ENCODE results near the gene ZNF414.
"Not testable (repeated sequence)": the region's sequence is repeated elsewhere in the genome, so short reads cannot be mapped to it uniquely, and the experiment has no call there.

Gene ZNF414, protein sequence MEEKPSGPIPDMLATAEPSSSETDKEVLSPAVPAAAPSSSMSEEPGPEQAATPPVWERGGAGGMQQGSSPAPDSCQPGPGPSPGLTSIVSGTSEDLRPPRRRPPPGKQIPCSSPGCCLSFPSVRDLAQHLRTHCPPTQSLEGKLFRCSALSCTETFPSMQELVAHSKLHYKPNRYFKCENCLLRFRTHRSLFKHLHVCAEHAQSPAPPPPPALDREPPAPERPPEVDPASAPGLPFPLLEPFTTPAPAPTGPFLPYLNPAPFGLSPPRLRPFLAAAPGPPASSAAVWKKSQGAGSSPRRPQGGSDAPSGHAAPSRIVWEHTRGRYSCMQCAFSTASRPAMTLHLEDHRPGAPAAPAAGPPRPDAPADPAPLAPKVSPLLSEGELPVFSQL

DNA sequence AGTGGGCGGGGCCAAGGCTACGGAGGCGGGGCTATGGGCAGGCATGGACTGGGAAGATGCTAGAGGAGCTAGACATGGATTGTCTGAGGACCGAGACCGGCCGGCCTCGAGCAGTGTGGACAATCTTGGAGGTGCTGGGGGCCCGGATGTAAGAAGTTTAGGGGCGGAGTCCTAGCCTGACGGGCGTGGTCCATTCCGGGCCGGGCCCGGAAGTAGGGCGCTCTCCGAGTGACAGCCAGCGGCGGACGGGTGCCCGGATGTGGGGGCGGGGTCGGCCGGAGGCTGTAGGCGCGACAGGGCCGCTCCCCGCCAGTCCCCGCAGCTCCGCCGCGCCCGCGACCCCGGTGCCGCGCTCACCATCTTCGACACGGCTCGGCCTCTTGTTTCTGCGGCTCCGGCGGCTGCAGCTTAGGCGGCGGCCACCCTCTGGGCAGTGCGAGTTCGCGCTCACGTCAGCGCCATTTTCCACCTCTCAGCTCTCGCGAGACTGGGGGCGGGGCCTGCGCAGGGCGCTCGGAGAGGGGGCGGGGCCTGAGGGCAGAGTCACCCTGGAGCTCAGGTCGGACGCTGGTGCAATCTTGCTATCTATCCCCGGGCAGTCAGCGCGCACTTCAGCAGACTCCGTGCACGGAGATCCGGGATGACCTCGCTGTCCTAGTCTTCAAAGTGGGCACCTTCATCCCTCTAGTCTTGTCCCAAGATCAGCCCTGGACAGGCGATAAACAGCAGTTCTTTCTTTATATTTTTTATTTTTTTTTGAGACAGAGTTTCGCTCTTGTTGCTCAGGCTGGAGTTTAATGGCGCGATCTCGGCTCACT is at the start of gene ZNF414:
Gene ZNF414, minus strand, starts transcription at position 481 of the 818 bp plus-strand sequence. Its CDS starts 121 bp downstream, at position 360.
- FAIRE-seq: no peak

DNA sequence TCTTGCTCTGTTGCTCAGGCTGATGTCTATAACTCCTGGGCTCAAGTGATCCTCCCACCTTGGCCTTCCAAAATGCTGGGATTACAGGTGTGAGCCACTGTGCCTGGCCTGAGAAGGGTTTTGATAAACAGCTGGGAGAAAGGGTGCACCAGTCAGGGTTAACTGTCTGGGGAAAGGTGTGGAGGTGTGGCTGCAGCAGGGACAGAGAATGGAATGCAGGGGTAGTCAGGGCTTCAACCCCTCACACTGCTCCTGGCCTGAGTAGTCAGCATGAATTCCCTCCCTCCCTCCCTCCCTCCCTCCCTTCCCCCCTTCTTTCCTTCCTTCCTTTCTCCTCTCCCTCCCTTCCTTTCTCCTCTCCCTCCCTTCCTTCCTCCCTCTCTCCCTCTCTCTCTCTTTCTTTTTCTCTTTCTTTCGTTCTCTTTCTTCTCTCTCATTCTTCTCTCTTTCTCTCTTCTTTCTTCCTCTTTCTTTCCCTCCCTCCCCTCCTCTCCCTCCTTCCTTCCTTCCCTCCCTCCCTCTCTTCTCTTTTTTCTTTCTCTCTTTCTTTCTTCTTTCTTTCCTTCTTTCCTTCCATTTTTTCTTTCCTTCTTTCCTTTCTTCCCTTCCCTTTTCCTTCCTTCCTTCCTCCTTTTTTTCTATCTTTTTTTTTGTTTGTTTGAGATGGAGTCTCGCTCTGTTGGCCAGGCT is 47.3 kb upstream of the ZNF414 start:
- FAIRE-seq: no peak

DNA sequence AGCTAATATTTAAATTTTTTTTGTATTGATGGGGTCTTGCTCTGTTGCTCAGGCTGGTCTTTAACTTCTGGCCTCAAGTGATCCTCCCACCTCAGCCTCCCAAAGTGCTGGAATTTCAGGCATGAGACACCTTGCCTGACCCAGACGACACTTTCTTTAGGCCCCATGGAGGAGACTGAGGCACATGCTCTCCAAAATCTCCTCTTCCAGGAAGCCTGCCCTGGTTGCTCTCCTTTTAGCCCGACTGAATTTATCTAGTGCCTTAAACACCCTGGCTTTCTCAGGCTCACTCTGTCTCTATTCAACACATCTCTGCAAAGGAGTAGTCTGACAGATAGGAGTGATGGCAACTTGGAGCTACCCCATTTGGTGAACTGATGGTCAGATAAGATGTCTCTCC is 44.4 kb upstream of the ZNF414 start:
- FAIRE-seq: no peak

DNA sequence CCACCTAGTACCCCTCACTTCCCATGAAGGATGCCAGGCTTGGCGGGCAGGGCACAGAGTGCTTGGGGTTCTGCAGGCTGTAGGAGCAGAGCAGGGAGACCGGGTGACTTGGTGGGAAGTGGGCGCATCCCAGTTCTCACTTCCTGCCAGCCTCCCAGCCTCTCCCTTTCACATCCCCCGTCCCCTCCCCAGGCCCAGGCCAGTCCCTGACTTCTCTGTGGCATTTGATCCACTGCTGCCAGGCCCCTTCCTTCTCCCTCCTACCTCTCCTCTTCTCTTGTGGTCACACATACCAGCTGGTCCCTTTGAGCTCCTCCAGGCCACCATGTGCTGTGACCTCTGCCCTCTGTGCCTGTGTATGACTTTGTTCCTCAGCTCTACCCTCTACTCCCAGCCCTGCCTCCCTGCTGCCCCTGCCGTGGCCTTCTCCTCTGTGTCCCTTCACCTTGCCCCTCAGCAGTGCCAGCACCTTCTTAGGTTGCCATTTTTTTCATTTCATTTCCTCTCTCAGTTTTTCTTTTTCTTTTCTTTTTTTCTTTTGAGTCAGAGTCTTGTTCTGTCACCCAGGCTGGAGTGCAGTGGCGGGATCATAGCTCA is 43.8 kb upstream of the ZNF414 start:
- no peak for FAIRE-seq

DNA sequence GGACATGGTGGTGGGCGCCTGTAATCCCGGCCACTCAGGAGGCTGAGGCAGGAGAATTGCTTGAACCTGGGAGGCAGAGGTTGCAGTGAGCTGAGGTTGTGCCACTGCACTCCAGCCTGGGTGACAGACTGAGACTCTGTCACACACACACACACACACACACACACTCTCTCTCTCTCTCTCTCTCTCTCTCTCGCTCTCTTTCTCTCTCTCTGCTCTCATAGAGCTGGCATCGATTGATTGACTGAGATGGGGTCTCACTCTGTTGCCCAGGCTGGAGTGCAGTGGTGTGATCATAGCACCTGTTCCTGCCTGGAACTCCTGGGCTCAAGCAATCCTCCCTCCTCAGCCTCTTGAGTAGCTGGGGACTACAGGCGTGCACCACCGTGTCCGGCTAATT is 39.8 kb upstream of the ZNF414 start:
- FAIRE-seq: not testable (repeated sequence)

DNA sequence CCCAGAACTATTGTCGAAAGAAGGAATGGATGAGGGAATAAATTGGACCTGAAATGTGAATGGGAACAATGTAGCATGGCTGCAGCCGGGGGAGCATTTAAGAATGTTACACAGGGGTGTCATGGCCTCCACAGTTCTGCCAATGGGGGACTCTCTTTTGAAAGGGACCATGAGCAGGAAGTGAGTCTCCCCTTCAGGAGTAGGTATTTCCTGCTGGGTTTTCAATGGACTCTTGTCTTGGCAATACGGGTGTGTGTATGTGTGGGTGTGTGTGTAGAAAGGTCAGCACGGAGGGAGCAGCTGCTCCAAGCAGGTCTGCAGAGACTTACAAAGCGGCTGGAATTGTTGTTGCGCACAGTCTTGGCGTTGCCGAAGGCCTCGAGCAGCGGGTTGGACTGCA is 38.8 kb upstream of the ZNF414 start:
- FAIRE-seq: no peak

DNA sequence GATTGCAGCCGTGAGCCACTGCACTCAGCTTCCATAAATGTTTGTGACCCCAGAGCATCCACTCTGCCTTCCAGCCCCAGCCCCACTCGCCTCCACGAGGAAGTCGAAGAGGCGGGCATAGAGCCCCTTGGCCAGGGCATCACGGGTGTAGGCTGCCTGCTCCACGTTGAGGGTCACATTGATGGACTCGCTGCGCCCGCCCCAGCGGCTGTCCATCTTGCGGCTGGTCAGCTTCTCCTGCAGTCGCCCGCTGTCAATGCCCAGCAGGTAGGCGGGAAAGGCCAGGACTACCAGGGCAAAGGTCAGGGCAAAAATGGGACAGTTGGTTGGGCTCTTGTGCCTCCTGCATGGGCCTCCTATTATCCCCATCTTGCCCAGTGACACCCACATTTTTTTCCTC is 36.1 kb upstream of the ZNF414 start:
- FAIRE-seq: no peak

DNA sequence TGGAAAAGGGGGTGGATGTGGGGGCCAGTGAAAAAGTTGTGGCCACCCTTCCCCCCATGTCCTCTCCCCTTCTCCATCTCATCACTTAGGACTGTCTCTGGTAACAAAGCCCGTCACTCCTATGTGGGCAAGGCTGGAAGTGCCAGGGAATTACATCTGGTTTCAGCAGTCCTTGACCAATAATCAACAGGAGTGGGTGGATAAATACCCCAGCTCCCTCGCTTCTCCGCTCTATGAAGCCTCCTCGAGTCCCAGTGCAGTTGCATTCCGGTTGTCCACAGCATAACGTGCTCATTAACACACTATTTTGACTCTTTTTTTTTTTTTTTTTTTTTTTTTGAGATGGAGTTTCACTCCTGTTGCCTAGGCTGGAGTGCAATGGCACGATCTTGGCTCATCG is 31.8 kb upstream of the ZNF414 start:
- FAIRE-seq: no peak

DNA sequence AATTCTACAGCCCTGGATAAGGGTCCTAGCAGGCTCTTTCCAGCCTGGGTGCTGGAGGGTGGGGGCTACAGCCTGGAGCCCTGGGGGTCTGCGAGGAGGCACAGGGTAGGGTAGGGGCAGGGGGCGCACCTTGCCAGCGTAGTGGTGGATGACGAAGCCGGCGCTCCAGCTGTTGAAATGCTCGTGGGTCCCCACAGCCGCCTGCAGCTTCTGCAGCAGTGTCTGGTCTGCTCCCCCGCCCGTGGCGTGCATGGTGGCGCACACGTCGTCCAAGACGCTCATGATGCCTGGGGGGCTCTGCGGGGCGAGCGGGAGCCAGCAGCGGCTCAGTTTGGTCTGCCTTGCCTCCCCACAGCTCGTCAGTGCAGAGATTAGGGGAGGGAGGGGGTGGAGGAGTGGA is 30.2 kb upstream of the ZNF414 start:
- FAIRE-seq: no peak

DNA sequence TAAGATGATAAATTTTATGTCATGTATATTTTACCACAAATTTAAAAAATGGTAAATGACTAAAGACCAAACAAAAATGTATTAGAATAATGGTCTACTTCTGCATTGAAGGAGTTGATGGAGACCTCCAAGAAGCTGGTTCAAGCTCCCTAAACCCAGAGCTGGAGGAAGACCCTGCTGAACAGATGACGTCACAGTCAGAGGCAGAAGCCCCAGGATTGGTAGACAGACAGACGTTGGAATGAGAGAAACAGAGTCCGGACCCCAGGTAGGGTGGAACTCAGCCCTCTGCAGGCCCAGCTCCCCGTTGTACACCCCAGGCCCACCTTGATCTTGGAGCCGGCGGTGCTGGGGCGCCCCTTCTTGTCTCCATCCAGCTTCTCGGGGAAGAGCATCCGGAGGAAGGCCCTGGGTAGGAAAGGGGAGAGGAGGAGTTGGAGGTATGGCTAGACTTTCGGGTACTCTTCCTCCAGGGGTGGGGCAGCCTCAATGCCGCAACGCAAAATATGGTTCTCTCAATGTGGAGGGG is 25.7 kb upstream of the ZNF414 start:
- FAIRE-seq: no peak

DNA sequence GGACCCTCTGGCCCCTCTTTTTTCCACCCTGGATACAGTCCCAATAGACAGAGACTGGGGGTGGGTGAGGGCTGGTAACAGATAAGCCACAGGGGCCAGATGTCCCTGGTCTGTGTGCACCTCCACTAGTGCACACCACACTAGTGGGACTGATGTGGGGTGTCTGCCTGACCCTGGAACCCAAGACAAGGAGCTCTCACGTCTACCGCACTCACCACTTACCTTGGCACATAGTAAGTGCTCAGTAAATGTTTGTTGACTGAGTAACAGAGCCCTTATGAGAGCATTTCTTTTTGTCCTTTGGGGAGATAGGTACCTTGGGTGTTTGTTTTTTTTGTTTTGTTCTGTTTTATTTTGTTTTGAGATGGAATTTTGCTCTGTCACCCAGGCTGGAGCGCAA is 23.1 kb upstream of the ZNF414 start:
- FAIRE-seq: no peak

DNA sequence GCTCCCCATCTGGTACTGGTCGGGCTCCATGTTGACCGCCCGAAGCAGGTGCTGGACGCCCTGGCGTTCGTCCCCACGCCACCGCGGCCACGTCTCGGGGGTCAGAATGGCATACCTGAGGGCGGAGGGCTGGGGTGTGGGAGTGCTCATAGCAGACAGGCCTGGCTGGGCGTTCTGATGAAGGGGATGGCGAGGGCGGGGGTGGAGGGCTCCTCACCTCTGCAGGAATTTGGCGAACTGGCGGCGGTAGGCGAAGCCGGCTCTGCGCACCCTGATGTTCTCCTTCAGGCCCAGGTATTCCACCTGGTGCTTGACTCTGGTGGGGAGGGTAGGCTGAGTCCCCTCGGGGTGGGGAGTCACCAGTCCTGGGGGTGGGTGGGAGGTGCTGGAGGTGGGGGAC is 22.3 kb upstream of the ZNF414 start:
- FAIRE-seq: no peak

DNA sequence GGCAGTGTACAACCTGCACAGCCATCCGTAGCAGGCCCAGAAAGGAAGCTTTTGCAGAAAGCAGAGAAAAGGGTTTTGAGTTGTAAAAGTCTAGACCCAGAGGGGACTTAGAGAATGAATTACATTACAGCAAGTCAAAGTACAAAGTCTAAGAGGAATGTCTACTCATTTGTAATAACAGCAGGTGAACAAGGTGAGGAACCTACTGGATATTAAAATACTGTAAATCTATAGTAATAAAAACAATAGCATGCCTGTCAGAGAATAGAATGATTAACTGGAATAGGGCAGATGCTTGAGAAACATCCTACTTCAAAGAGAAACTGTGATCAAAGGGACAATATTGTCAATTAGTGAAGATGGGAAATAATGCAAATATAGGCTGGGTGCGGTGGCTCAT is 18.3 kb upstream of the ZNF414 start:
- FAIRE-seq: no peak

DNA sequence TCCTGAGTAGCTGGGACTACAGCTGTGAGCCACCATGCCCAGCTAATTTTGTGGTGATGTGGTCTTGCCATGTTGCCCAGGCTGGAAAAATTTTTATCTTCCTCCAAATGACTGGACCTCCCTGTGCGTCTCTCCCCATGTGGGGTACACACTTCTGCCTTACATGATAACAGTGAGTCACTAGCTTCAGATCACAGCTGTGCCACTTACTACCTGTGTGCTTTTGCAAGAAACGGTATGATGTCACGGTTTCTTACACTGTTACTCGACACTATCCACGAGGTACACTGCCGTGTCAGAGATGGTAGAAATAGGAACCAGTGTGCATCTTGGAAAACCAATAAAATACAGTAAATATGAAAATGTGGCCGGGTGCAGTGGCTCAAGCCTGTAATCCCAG is 17.5 kb upstream of the ZNF414 start:
- FAIRE-seq: no peak

DNA sequence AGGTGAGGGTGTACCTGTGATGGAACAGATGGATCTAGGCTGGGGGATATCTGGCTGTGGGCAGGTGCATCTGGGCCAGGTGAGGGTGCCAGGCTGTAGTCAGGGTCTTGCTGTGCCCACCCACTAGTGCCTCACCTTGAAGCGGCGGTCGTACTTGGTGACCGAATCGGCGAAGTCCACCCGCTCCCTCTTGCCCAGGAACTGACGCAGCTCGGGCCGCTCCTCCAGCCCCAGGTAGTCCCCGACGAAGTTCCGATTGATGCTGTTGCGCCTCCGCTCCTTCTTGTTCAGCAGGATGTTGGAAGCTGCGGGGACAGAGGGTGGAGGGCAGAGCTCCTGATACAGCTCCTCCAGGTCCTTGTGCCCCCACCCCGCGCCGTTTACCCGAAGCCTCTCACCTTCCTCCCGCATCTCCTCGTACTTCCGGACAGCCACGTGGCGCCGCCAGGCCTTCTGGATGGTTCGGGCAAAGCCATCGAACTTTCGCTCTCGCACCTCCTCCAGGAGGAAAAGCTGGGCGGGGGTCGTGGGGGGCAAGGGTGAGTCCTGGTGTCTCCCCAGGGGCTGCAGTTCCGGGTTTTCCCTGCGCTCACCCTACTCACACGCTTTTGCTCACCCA is 16.2 kb upstream of the ZNF414 start:
- no peak for FAIRE-seq

DNA sequence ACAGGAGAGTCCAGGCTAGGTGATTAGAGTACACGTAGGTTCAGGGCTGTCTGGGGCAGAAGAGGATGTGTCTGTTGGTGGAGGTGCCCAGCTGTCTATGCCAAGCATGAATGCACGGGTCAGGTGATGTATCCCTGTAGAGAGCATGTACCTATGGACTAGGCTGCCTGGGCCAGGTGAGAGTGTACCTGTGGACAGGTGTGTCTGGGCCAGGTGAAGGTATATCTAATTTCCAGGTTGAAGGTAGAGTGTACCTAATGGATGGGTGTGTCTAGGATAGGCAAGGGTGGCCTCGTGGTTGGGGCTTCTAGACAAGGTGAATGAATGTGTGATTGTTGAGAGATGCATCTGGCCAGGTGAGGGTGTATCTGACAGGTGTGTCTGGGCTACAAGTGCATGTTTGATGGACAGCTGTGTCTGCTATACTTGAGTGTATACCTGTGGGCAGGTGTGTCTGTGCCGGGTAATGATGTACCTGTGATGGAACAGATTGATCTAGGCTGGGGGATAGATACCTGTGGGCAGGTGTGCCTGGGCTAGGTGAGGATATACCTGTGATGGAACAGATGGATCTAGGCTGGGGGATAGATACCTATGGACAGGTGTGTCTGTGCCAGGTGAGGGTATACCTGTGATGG is 15.5 kb upstream of the ZNF414 start:
- no peak for FAIRE-seq

DNA sequence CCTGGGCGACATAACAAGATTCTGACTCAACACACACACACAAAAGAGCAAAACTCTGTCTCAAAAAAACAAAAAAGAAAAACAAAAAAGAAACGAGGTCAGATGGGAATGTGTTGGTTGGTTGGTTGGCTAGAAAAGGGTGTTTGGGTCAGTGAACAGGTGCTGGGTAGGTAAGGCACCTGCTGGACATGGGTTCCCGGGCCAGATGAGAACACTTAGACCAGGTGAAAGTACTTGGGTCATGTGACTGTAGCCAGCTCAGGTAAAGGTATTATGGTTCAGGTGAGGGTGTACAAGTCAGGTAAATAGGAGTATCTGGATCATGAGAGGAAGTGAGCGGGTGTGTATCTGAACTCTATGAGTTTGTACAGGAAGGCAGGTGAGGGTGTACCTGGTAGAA is 14.5 kb upstream of the ZNF414 start:
- FAIRE-seq: no peak

DNA sequence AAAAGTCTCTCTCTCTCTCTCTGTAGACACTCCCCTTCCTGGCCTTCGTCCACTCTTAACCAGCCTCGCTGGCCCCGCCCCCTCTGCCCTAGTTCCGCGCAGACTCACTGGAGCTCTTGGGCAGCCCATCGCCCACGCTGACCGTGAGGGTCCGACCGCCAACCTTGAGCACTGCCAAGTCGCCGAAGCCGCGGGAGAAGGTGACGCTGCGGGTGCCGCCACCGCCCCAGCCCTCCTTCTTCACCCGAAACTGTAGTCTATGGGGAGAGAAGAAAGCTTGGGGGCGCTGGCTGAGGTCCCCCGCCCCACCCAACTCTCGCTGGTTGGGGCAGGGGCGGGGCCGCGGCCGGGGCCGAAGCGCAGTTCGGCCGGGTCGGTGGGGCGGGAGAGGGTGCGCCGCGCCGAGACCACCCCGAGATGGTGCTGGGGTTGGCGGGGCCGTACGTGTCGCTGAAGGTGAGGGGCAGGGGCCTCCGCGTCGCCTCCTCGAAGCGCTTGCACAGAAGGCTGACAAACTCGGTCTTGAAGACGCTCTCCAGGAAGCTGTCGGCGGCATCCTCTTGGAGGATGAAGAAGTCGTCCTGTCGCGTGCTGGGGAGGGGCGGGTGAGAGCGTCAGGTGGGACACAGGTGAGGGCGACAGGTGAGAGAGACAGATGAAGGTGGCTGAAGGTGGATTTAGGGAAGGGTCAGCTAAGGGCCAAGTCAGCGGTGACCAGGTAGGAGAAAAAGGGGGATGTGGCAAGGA is 12.6 kb upstream of the ZNF414 start:
- no peak for FAIRE-seq

DNA sequence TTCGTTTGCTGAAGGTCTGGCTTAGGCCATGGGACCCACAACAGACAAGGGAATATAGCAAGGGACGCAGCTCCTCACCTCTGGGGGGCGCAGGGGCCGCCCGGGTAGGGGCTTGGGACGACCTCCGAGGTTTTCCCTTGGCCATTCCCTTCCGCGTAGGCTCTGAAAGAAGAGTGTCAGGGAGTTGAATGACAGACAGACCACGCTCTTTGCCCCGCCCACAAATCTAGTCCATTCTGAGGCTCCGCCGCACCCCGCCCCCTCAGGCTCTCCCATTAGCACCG is 11.4 kb upstream of the ZNF414 start:
- no peak for FAIRE-seq

DNA sequence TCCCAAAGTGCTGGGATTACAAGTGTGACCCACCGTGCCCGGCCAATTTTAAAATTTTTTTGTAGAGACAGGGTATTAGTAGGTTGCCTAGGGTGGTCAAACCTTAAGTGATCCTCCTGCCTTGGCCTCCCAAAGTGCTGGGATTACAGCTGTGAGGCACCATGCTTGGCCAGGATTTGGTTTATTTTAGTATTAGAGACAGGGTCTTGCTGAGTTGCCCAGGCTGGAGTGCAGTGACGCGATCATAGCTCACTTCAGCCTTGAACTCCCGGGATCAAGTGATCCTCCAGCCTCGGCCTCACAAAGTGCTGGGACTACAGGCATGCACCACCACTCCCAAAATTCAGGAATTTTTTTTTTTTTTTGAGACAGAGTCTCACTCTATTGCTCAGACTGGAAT is 5.4 kb upstream of the ZNF414 start:
- no peak for FAIRE-seq

DNA sequence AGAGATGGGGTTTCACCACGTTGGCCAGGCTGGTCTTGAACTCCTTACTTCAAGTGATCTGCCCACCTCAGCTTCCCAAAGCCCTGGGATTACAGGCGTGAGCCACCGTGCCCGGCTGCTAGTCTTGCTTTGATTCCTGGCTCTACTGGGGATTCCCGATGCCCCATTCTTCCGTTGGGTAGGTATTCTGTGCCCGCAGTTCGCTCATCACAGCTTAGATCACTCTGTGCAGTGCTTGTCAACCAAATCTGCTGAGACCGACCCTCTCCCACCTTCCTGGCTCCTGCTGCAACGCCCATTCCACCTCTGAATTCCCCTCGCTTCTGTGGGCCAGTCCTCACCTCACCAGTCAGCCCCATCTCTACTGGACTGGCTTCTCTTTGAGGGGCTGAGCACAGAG is 4.6 kb upstream of the ZNF414 start:
- no peak for FAIRE-seq
